NT2/D1 (cell line): ENCODE measurements around the gene ZNF804B.

ENCODE experiments used
- SUZ12 ChIP-seq: IDR thresholded peaks from 2 replicates; pipeline ENCODE4 v1.6.1; 2011; ENCODE audit not compliant: insufficient read length, insufficient read depth; ENCODE audit errors: extremely low read depth
- ZNF274 ChIP-seq: IDR thresholded peaks from 2 replicates; pipeline ENCODE4 v1.6.1; 2011; ENCODE audit warnings: mild to moderate bottlenecking, low read depth, low read length

GRCh38 chr7:88851220-88851619, 91.7 kb downstream of the ZNF804B start:
- no peak for TF ChIP-seq SUZ12
- no peak for TF ChIP-seq ZNF274
